Measurements from ENCODE around the gene CDK7.

DNA sequence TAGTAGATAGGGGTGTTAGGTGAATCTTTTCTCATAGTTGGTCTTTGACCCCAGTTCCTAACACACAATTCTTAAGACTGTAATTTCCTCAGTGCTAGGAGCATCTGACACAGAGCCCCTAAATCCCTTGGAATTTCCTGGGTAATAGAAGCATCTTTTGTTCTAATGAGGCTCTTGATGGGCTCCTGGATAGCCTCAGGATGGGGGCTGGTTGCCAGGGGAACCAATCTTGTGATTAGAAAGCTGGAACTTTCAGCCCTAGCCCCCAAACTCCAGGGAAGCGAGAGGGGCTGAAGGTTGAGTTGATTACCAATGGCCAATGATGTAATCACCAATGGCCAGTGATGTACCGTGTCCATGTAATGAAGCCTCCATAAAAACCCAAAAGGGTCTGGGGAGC lies 53.4 kb downstream of the CDK7 start:
- TF ChIP-seq, protein P1, sequence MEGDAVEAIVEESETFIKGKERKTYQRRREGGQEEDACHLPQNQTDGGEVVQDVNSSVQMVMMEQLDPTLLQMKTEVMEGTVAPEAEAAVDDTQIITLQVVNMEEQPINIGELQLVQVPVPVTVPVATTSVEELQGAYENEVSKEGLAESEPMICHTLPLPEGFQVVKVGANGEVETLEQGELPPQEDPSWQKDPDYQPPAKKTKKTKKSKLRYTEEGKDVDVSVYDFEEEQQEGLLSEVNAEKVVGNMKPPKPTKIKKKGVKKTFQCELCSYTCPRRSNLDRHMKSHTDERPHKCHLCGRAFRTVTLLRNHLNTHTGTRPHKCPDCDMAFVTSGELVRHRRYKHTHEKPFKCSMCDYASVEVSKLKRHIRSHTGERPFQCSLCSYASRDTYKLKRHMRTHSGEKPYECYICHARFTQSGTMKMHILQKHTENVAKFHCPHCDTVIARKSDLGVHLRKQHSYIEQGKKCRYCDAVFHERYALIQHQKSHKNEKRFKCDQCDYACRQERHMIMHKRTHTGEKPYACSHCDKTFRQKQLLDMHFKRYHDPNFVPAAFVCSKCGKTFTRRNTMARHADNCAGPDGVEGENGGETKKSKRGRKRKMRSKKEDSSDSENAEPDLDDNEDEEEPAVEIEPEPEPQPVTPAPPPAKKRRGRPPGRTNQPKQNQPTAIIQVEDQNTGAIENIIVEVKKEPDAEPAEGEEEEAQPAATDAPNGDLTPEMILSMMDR (IDR thresholded peaks at IDR 0.05; ENCODE audit: low read length): no peak
- no peak for TF ChIP-seq EZH2 (IDR thresholded peaks at IDR 0.05; ENCODE audit: borderline replicate concordance, low read length)
